Stimulated activated naive CD8-positive, alpha-beta T cell treated with anti-CD3 and anti-CD28 coated beads, Interleukin-15, amount 100 ng/mL, for 72 hours (primary cell): ENCODE results near the gene OPTC.
"Not testable (repeated sequence)": the region's sequence is repeated elsewhere in the genome, so short reads cannot be mapped to it uniquely, and the experiment has no call there.

Experiments
- ATAC-seq: fragments of 150-1000 bp; cut with Tn5 transposase; 2 replicates; pipeline ENCODE4 v1.10.0; 2021; ENCODE audit warnings: mild to moderate bottlenecking, moderate library complexity
- DNase-seq, 2 donors: peaks; one replicate each; pipeline ENCODE4 v3.0.0; 2021 to 2022
- H3K27ac Mint-ChIP-seq, 2 donors: one replicate each; pipeline ENCODE4 v1.8.0; 2022; ENCODE audit warnings: mild to moderate bottlenecking in 2 of 2, mixed read lengths in 2 of 2, moderate library complexity in 2 of 2
- H3K27me3 Mint-ChIP-seq: one replicate; pipeline ENCODE4 v1.8.0; 2022; ENCODE audit warnings: mixed read lengths
- H3K4me1 Mint-ChIP-seq: one replicate; pipeline ENCODE4 v1.8.0; 2022; ENCODE audit warnings: mild to moderate bottlenecking, mixed read lengths
- H3K4me3 Mint-ChIP-seq, 2 donors: one replicate each; pipeline ENCODE4 v1.8.0; 2022; ENCODE audit warnings: mild to moderate bottlenecking in 2 of 2, mixed read lengths in 2 of 2, moderate library complexity in 1 of 2
- H3K9me3 Mint-ChIP-seq, 2 donors: one replicate each; pipeline ENCODE4 v1.8.0; 2022; ENCODE audit warnings: mixed read lengths in 2 of 2

OPTC gene, protein sequence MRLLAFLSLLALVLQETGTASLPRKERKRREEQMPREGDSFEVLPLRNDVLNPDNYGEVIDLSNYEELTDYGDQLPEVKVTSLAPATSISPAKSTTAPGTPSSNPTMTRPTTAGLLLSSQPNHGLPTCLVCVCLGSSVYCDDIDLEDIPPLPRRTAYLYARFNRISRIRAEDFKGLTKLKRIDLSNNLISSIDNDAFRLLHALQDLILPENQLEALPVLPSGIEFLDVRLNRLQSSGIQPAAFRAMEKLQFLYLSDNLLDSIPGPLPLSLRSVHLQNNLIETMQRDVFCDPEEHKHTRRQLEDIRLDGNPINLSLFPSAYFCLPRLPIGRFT

DNA sequence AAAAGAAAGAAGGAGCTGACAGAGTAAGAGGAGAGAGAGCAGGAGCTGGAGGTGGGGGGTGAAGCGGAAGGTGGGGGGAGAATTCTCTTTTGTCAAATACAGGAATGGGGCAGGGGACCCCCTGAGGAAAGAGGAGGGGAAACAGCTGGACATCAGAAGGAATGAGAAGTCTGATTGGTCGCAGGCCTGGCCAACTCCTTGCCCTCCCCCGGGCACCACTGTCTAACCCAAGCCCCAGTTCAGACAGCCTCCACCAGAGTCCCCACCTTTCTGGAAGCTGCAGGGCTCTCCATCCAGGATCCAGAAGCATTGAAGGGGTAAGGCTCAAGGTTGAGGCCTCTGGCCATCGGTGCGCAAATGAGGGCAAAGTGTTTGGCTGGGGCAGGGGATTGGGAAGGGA is at the start of gene OPTC:
TSS of gene OPTC (plus strand) at position 253 of the 400 bp plus-strand sequence. CDS start 1,853 bp downstream, outside the sequence.
- no peaks in the 10 kb centered on the region for H3K4me1 Mint-ChIP-seq

DNA sequence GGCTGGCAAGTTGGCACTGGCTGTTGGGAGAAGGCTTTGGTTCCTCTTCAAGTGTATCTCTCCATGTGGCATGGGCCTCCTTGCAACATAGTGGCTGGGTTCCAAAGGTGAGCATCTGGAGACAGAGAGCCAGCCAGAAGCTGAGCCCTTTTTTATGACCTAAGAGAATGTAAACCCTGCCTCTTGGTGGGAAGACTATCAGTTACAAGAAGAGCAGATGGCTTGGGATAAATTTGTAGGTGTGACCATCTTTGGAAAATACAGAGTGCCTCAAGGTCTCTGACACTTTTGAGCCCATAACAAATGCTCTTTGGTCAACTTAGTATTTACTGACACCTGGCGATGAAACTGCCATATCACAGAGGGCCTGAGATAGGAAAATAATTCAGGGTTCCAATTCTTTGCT is 49.8 kb upstream of the OPTC start:
- Mint-ChIP-seq H3K4me1 (no peaks in the 10 kb centered on the region), H3K27me3 (peaks cover 45% of the 10 kb centered on the region), H3K4me3 (no peak overlapping the region), H3K27ac (no peak overlapping the region), H3K9me3 (peaks cover 0 to 8% of the 10 kb centered on the region in 2 donors)
- no peak for ATAC-seq
- DNase-seq: no peak

More for the DNA sequence above, at the start of gene OPTC:
- DNase-seq (no peak), ATAC-seq (no peak)
- H3K4me3 Mint-ChIP-seq: no peak within 1 kb of the TSS
- peak within 1 kb of the TSS in 1 of 2 donors; percentile 47 for H3K27ac Mint-ChIP-seq
- no peaks in the 10 kb centered on the region for H3K9me3 Mint-ChIP-seq
- no peaks in the 10 kb centered on the region for H3K27me3 Mint-ChIP-seq

DNA sequence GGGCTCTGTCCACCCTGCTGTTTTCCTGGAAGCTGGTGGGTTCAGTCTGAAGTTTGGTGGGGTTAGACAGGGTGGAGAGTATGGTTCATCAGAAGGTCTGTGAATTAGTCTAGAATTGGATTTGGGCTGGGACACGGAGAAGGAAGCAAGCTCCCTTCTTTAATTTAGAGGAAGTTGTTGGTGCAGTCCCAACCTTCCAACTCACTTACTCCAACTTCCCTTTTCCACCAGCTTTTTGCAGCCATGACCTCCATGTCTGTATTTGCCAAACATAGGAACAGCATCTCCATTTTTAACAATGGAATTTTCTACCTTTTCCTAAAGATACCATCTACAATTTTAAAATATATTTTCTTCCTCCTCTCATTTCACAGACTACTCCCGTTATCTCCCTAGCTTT is 46.8 kb upstream of the OPTC start:
- DNase-seq (no peak), ATAC-seq (no peak)
- no peak overlapping the region for H3K27ac Mint-ChIP-seq

DNA sequence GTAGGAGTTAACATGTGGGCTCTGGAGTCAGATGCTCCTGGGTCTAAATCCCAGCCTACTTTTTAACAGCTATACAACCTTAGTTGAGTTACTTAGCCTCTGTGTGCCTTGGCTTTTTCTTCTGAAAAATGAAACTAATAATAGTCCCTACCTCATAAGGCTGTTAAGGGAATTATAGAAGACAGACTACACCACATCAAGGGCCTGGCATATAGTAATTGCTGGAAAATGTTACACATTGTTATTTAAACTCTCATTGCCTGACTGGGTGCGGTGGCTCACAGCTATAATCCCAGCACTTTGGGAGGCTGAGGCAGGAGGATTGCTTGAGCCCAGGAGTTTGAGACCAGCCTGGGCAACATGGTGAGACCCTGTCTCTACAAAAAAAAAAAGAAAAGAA is 46.4 kb upstream of the OPTC start:
- not testable (repeated sequence) for H3K9me3 Mint-ChIP-seq, H3K27ac Mint-ChIP-seq, H3K4me1 Mint-ChIP-seq, DNase-seq, ATAC-seq, H3K4me3 Mint-ChIP-seq
- peaks cover 44% of the 10 kb centered on the region for H3K27me3 Mint-ChIP-seq

More for the DNA sequence above, 46.8 kb upstream of the OPTC start:
- H3K9me3 Mint-ChIP-seq: peaks cover 0 to 8% of the 10 kb centered on the region in 2 donors
- H3K4me3 Mint-ChIP-seq: no peak overlapping the region
- H3K4me1 Mint-ChIP-seq: no peaks in the 10 kb centered on the region
- peaks cover 48% of the 10 kb centered on the region for H3K27me3 Mint-ChIP-seq

DNA sequence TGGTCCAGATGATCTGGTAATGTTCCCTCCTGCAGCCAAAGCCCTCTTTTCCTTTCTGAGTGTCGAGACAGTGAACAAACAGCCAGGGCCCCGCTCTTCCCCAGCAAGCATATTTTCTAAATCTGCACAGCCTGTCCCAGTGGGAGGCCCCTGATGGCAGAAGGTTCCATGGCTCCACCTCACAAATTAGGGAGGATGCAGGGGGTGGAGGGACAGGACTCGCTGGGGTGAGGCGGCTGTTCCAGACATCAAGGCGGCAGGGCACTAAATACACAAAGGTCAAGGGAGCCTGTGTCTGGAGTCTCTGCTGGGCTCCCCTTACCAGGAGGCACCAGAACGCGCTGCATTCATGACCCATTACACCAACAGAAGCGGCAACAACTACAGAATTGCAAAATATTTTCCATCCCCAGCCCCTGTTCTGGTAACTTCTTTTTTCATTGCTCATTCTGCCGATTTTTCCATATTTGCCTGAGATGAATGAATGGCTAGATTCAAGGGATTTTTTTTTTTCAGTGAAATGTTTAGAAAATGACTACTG is 45.4 kb upstream of the OPTC start:
- H3K4me1 Mint-ChIP-seq: no peaks in the 10 kb centered on the region

DNA sequence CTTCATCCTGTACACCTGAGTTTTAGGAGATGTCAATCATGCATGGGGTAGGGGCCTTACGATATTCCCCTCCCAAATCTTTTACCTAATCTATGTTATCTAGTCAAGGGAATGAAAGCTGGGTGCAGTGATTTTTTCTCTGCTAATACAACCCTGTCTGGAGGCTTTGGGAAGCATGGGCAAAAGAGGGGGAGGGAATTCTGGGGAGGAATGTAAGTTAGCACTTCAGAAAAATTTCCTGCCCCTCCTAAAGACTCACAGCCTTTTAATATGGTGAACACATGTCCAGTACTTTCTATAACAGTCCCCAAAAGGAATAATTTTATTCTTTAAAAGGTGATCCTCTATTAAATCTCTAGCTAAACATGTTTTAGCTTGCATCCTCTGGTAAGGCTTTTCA is 44.0 kb upstream of the OPTC start:
- DNase-seq (no peak), ATAC-seq (no peak)
- no peaks in the 10 kb centered on the region for H3K4me1 Mint-ChIP-seq
- no peak overlapping the region for H3K4me3 Mint-ChIP-seq
- no peak overlapping the region for H3K27ac Mint-ChIP-seq
- peaks cover 0 to 4% of the 10 kb centered on the region in 2 donors for H3K9me3 Mint-ChIP-seq
- peaks cover 48% of the 10 kb centered on the region for H3K27me3 Mint-ChIP-seq

More for the DNA sequence above, 45.4 kb upstream of the OPTC start:
- ATAC-seq: no peak
- peaks cover 0 to 8% of the 10 kb centered on the region in 2 donors for H3K9me3 Mint-ChIP-seq
- DNase-seq: no peak
- no peak overlapping the region for H3K4me3 Mint-ChIP-seq
- peaks cover 44% of the 10 kb centered on the region for H3K27me3 Mint-ChIP-seq
- no peak overlapping the region for H3K27ac Mint-ChIP-seq

DNA sequence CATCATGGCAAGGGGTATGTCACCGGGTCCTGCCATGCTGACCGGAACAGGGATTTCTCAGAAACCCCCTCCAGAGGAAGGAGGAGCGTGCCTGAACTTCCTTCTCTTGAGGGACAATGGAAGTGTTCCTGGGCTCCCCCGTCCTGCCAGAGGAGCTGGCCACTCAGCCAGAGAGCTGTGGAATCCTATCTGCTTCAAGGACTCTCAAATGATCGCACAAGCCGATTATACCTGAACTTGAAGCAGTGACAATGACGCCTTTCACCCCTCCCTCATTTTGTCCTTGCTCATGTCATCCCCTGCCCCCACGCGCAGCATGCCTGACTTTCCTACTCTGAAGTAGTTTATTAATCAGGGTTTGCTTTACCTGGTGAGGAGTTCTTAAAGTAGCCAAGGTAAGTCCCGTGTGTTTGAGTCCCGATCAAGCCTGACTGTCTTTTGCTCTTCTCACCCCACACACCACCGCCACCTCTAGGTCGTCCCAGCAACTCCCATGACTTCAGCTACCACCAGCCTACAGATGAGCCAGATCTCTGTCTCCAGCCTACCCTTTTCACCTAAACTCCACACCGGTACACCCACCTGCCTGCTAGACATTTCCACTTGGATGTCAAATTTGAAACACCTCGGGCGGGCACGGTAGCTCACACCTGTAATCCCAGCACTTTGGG is 43.3 kb upstream of the OPTC start:
- no peak for DNase-seq
- no peaks in the 10 kb centered on the region for H3K4me1 Mint-ChIP-seq
- H3K27me3 Mint-ChIP-seq: peaks cover 48% of the 10 kb centered on the region

DNA sequence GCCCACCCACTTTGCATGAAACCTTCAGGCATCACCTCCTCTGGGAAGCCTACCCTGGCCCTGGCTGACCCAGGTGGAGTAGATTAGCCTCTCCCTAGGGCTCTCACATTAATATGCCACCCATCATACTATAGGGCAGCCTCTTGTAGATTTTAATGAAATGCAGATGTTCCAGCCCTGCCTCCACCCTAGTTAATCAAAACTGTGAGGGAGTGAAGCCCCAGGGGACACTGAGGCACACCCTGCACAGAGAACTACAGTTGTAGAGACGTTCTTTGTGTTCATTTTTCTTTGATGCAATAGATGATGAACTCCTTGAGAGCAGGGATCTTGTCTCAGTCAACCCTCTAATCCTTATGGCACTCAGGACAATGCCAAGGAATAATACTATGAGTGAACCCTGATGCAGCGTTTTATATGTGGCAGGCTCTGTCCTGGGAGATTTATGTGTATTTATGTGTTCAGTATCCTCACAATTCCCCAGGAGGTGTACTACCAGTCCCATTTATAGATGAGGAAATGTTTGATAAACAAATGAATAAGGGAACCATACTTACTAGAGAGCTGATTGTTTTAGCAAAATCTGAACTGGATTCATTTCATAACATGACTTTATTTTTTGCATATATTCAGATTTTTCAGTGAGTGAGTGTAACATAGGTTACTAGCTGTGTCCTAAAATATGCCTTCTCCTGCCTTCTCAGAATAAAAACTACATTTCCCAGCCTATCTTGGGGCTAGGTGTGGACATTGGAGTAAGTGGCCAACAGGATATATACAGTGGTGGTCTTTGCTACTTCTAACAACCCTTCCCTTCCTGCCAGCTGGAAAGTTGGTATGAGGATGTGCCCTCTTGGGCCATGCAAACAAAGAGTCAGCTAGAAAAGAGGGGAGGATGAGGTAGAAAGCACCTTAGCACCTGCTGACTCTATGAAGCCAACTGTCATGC is 41.8 kb upstream of the OPTC start:
- ATAC-seq (no peak), DNase-seq (no peak)
- no peaks in the 10 kb centered on the region for H3K4me1 Mint-ChIP-seq
- peaks cover 48% of the 10 kb centered on the region for H3K27me3 Mint-ChIP-seq
- no peaks in the 10 kb centered on the region for H3K9me3 Mint-ChIP-seq
- H3K4me3 Mint-ChIP-seq: no peak overlapping the region
- H3K27ac Mint-ChIP-seq: peak overlapping the region in 1 of 2 donors; percentile 57

More for the DNA sequence above, 43.3 kb upstream of the OPTC start:
- Mint-ChIP-seq H3K27ac (no peak overlapping the region), H3K4me3 (no peak overlapping the region), H3K9me3 (no peaks in the 10 kb centered on the region)
- ATAC-seq: no peak

DNA sequence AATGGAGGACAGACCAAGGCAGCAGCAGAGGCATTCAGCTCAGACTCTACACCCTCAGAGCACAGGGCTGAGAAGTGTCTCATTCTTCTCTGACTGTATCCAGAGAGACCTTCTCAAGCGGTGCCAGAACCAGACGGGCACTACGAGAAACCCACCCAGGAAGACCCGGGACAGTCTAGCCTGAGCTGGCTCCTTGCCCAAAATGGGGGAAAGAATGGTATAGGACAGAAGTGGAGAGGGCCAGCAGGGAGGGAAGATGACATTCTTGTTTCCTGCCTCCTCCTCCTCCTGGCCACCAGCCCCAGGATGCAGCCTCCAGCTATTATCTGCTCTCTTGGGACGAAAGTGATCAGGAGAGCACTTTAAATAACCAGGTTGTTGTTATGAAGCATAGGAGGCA is 40.9 kb upstream of the OPTC start:
- DNase-seq: no peak
- H3K27me3 Mint-ChIP-seq: peaks cover 48% of the 10 kb centered on the region
- no peaks in the 10 kb centered on the region for H3K4me1 Mint-ChIP-seq
- H3K27ac Mint-ChIP-seq: no peak overlapping the region
- ATAC-seq: no peak
- no peak overlapping the region for H3K4me3 Mint-ChIP-seq
- H3K9me3 Mint-ChIP-seq: no peaks in the 10 kb centered on the region

DNA sequence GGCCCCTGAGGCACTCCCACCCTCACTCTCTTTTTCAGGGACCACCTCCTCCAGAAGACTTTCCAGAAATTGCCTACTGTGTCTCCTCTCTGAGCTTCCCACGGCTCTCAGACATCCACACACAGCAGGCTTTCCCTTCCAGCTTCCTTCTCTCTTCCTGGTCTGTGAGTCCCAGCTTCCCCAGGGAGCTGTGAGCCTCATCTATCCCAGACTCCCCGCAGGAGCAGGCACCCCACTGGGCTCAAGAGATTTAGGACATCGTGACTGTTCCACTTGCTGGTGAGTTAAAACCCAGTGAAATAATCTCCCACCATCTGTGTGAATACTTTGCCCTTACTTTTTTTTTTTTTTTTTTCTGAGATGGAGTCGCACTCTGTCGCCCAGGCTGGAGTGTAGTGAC is 40.3 kb upstream of the OPTC start:
- Mint-ChIP-seq H3K27ac (no peak overlapping the region), H3K9me3 (no peaks in the 10 kb centered on the region), H3K27me3 (peaks cover 43% of the 10 kb centered on the region), H3K4me3 (no peak overlapping the region), H3K4me1 (no peaks in the 10 kb centered on the region)
- ATAC-seq (no peak), DNase-seq (no peak)

DNA sequence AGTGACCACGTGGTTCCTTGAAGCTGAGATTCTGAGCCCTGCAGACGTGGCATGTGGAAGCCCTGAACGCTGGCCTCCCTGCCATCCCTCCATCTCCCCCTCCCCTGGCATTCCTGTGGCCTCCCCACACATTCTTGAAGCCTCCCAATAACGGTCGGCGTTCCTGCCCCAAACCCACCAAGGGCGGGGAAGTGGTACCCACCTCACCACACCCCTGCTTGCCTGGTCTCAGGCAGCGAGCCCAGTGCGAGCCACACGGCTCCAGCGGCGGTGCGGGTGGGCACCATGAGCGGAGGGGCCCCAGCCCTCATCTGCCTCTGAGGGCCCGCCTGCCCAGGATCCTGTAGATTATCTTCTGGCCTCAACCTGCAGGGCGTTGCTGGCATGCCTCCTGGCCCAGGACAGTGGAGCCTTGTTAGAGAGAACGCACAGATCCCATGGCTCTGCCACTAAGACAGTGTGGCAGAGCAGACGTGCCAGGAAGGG is 38.9 kb upstream of the OPTC start:
- no peaks in the 10 kb centered on the region for H3K9me3 Mint-ChIP-seq
- H3K27ac Mint-ChIP-seq: no peak overlapping the region
- DNase-seq (no peak), ATAC-seq (no peak)
- H3K4me3 Mint-ChIP-seq: no peak overlapping the region
- H3K4me1 Mint-ChIP-seq: no peaks in the 10 kb centered on the region
- H3K27me3 Mint-ChIP-seq: peaks cover 41% of the 10 kb centered on the region

DNA sequence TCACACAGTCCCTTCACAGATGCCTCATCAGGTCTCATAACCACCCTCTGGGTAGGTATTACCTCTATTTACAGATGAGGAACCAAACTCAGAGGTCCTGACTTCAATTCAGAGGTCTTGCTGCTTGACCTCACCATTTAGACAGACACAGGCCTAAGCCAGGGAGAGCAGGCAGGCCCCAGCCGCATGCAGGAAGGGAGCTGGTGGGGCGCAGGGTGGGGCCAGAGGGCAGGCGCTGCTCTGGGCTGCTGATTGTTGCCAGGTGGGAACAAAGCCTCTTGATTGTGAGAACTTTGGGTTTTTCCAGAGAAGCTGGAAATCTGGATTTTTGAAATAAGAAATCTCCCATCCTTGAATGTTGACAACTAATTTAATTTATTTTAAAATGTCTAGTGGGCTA is 38.2 kb upstream of the OPTC start:
- Mint-ChIP-seq H3K9me3 (no peaks in the 10 kb centered on the region), H3K27ac (no peak overlapping the region), H3K27me3 (peaks cover 35% of the 10 kb centered on the region), H3K4me1 (no peaks in the 10 kb centered on the region), H3K4me3 (no peak overlapping the region)
- DNase-seq: no peak
- ATAC-seq: no peak

DNA sequence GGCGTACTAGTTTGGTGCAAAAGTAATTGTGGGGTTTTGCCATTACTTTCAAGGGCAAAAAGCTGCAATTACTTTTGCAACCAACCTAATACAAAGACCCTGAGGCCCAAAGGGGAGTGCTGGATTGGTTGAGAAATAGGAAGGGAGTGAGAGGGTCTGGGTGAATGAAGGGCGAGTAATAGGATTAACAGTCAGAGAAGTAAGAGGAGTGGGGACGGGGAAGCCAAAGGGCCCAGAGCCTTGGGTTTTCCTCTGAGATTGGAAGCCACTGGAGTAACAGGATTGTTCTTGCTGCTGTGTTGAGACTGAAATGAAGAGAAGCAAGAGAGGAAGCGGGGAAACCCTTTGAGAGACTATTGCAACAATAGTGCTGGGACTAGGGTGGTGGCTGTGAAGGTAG is 37.4 kb upstream of the OPTC start:
- peaks cover 33% of the 10 kb centered on the region for H3K27me3 Mint-ChIP-seq
- H3K9me3 Mint-ChIP-seq: no peaks in the 10 kb centered on the region
- ATAC-seq: no peak
- H3K4me1 Mint-ChIP-seq: peaks cover under 1% of the 10 kb centered on the region
- no peak overlapping the region for H3K4me3 Mint-ChIP-seq
- H3K27ac Mint-ChIP-seq: no peak overlapping the region
- DNase-seq: no peak

DNA sequence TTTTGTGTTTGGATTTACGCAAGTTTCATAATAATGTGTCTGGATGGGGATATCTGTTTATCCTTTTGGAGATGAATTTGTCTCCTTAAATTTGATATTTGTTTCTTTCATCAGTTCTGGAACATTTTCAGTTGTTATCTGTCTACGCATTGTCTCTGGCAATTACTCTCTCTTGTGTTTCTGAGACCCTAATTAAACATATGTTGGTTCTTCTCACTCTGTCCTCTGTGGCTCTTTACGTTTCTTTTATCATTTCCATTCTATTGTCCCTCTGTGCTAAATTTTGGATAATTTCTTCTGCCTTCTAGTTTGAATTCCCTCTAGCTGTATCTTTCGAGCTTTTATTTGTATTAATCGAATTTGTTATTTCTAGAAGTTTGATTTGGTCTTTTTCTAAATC is 35.9 kb upstream of the OPTC start:
- no peak for ATAC-seq
- no peak overlapping the region for H3K27ac Mint-ChIP-seq

DNA sequence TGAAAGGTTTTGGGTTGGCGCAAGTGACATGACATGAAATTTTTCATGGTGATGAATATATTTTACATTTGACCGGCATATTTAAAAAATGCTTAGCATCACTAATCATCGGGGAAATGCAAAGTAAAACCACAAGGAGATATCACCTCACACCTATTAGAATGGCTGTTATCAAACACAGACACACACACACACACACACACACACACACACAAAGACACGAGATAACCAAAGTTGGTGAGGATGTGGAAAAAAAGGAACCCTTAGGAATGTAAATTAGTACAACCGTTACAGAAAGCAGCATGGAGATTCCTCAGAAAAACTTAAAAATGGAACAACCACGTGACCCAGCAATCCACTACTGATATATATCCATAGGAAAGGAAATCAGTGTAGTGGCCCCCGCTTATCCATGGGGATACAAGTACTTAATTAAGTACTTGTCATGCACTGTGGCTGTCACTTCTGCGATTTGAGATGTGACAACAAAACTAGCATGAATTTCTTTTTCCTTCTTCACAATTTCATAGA is 34.2 kb upstream of the OPTC start:
- peaks cover 8% of the 10 kb centered on the region for H3K4me1 Mint-ChIP-seq
- no peak overlapping the region for H3K4me3 Mint-ChIP-seq
- no peak for DNase-seq
- no peak for ATAC-seq
- no peaks in the 10 kb centered on the region for H3K9me3 Mint-ChIP-seq
- no peak overlapping the region for H3K27ac Mint-ChIP-seq
- peaks cover 32% of the 10 kb centered on the region for H3K27me3 Mint-ChIP-seq

More for the DNA sequence above, 35.9 kb upstream of the OPTC start:
- H3K4me1 Mint-ChIP-seq: peaks cover 8% of the 10 kb centered on the region
- no peaks in the 10 kb centered on the region for H3K9me3 Mint-ChIP-seq
- DNase-seq: no peak
- H3K27me3 Mint-ChIP-seq: peaks cover 32% of the 10 kb centered on the region
- H3K4me3 Mint-ChIP-seq: no peak overlapping the region
